Activated CD4-positive, CD25-positive, alpha-beta regulatory T cell treated with anti-CD3 and anti-CD28 coated beads, Interleukin-2, amount 50 U/mL, for 24 hours (primary cell): Measurements from ENCODE around the gene SALL1.

Experiments used
- ATAC-seq, 2 donors: fragments of 150-1000 bp; cut with Tn5 transposase; one replicate each; pipeline ENCODE4 v1.10.0; 2021; ENCODE audit warnings: mild to moderate bottlenecking in 1 of 2, moderate library complexity in 1 of 2

The SALL1 gene

GRCh38 chr16:51107742-51108141 is 43.3 kb downstream of the SALL1 start:
- no peak for ATAC-seq

GRCh38 chr16:51106535-51106934 is 44.5 kb downstream of the SALL1 start:
- no peak for ATAC-seq

- no peak for ATAC-seq
Observed at GRCh38 chr16:51103590-51103989, 47.5 kb downstream of the SALL1 start.

GRCh38 chr16:51097729-51098128 is 53.3 kb downstream of the SALL1 start:
- no peak for ATAC-seq

- ATAC-seq: no peak
Observed at GRCh38 chr16:51095890-51096626, 55.0 kb downstream of the SALL1 start.

- no peak for ATAC-seq
Observed at GRCh38 chr16:51095084-51095881, 55.8 kb downstream of the SALL1 start.

- ATAC-seq: no peak
Observed at GRCh38 chr16:51093726-51094280, 57.3 kb downstream of the SALL1 start.
